GM18909 (cell line): Measurements from ENCODE around the gene HTR2C.
"Not testable (repeated sequence)": the region's sequence is repeated elsewhere in the genome, so short reads cannot be mapped to it uniquely, and the experiment has no call there.

Source experiments
- ATAC-seq: cut with Tn5 transposase; IDR thresholded peaks from one replicate; pipeline ENCODE4 v1.9.1; 2021; ENCODE audit warnings: mild to moderate bottlenecking; ENCODE audit not compliant: unreplicated experiment, poor library complexity

The HTR2C gene

DNA sequence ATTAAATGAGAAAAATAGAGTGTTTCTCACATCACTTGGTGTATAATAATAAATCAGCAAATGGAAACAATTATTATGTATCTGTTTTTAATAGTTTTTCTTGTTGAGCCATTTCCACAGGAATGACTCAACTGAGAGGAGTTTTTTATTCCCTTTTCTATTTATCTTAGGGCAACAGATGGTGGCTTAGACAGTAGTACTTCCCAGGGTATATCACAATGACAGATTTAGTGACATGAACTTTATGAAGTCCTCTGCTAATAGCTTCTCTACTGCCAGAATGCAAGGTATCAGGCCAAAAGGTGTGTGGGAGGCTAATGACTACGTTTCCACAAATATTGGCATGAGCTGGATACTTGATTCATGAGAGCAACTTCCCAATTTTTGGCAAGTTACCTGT, 126.7 kb downstream of the HTR2C start:
- no peak for ATAC-seq

DNA sequence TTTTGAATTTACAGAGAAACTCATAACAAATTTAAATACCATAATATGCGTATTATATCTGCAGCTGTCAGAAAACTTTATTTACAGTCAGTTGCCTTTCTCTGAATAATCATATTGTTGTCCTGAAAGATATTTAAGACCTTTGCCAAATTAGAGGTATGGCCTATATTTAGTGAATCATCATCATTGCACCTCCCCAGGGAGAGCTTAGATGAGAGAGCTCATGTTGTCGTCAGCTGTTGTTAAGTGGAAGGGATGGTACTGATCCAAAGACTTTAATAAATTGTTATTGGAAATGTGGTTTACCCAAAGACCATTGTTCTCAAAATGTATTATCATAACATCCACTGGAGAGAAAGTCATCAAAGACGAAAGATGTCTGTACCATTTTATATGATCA, 128.6 kb downstream of the HTR2C start:
- no peak for ATAC-seq

DNA sequence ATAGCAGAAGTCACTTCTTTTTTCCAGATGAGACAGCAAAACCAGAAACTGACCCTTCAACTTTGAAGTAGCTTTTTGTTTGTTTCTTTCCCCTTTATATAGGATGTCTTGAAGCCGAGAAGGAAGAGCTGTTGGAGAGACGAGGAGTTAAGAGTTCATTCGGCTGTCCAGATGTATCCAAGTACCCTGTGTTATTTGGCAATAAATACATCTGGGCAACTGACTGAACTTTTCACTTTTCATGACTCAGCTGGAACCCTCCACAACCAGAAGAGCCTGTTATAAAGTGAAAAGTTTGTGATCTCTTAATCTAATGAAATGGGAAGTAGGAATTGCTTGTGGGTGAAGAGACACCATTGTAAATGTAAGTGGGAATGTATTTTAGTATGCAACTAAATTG, 131.2 kb downstream of the HTR2C start:
- ATAC-seq = no peak

DNA sequence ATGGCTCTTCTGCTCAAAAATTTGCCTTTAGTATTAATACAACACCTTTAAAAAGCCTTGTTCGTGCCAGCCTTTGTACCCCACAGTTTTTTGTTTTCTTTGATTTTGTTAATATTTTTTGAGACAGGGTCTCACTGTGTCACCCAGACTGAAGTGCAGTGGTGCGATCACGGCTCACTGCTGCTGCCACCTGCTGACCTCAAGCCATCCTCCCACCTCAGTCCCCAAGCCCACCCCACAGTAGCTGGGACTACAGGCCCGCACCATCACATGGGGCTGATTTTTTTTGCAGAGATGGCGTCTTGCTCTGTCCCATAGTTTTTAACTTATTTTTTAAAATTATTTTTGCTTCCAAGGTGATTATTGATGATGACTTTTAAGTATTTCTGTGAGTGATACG, 134.0 kb downstream of the HTR2C start:
- ATAC-seq = peak; percentile 46

GRCh38 chrX:114766541-114766940, 182.7 kb downstream of the HTR2C start:
- ATAC-seq = no peak

DNA sequence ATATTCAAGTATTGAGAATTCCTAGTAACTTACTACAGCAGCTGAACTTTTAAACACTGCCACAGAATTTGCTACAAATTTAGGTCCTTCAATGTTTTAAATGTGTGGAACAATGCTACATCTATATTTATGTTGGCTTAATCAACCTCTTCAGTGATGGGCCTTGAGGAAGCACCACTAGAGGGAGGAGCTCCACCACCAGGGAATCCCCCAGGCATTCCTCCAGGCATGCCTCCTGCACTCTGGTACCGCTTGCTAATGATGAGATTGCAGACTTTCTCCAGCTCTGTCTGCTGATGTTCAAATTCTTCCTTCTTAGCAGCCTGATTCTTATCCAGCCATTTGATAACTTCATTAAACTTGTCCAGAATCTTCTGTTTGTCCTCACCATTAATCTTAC, 190.8 kb downstream of the HTR2C start:
- no peak for ATAC-seq

DNA sequence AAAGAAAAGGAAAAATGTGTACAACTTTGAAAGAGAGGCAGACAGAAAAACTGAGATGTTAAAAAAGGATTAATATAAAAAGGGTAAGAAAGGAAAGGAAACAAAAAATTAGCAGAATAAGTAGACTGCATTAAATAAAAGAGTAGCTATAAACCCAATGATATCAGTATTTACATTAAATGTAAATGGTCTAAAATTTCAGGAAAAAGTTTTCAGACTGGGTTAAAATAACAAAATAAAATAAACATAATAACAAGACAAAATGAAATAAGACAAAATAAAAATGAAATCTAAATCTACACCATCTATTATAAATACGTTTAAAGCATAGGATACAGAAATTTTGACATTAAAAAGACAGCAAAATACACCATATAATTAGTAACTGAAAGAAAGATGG, 199.0 kb downstream of the HTR2C start:
- ATAC-seq = no peak

DNA sequence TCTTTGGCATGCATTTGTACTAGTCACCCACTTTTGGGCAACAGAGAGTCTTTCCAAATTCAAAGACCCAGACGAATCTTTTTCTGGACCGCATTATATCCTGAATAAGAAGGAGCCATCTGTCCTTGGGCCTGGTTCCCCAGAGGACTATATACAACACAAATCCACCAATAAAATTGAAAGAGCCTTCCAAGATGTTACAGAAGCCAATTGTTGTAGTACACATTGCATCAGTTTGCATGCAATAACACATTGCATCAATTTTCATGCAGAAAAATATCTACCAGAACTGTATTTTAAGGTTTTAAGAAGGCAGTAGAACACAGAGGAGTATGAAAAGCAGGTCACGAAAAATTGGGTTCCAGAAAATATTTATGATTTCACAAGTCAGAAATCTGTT, 203.2 kb downstream of the HTR2C start:
- ATAC-seq = no peak

DNA sequence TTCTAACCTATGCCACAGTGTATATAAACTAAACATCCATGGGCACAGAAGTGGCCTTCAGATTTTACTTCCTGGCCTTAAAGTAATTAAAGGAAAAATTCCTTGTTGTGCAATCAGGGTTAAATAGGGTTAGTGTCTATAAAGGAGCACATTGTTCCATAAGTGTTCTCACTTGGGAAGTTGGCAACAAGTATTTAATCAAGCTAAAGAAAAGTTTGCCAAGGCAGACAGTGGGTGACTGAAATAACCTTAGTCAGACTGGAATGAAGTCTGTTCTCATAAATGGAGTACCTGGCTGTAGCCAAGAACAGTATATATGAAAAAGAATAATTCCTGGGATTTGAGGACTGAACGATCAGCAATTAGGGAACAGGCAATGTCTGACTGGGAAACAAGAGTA, 213.6 kb downstream of the HTR2C start:
- ATAC-seq = no peak

DNA sequence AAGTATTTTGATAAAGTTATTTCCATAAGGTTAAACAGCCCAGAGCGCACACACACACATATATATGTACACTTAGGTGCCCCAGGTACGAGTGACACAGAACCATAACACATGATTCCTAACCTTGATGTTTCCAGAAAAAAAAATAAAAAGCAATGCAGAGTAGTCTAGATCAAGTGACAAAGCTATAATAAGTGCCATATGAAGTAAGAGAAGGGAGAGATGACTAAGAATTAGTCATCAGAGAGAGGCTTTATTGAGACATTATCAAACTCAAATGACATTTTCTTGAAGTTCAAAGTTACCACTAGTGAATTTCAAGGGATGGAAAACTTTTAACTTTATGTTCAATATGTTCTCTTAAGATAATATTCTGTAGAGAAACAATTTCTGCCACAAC, 215.0 kb downstream of the HTR2C start:
- no peak for ATAC-seq

- ATAC-seq = no peak
Measured at GRCh38 chrX:114800719-114801118, 216.8 kb downstream of the HTR2C start.

- no peak for ATAC-seq
Measured at GRCh38 chrX:114819509-114819908, 235.6 kb downstream of the HTR2C start.

DNA sequence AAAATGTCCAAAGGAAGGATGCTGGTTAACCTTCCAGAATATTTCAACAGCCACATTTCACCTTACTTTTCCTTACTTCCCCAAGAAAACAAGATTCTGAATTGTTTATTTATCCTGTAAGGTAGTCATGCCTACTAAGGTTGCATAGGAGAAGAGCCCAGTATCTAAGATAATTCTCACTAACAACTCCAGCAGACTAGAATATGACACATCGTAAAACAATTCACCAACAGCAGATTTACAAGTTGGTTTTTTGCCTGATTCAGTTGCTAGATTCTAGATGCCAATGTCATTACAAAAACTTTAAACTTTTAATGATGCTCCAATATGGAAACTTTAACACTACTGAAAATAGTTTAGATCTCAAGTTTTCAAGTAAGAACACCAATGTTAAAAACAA, 257.2 kb downstream of the HTR2C start:
- no peak for ATAC-seq

- ATAC-seq = no peak
Measured at GRCh38 chrX:114842181-114842580, 258.3 kb downstream of the HTR2C start.

- no peak for ATAC-seq
Measured at GRCh38 chrX:114889481-114889880, 305.6 kb downstream of the HTR2C start.

DNA sequence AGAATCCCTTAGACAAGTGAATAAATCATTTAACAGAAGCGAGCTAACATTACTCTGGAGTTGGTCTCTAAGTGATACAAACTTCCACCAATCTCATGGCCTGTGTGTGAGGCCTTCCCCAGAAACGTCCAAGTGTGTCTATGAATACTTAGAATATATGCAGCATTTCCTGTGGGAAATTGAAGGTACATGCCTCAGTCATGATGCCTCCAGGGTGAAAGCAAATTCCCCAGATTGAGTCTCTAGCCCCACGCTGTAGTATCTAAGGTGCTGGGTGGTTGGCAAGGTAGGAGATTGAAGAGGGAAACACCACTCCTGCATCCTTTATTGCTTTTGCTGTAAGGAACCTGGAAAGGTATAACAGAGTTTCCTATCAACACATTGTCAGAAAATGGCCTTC, 319.7 kb downstream of the HTR2C start:
- ATAC-seq = no peak

- ATAC-seq = no peak
Measured at GRCh38 chrX:114905251-114905650, 321.4 kb downstream of the HTR2C start.

- ATAC-seq = no peak
Measured at GRCh38 chrX:114906984-114907510, 323.2 kb downstream of the HTR2C start.

DNA sequence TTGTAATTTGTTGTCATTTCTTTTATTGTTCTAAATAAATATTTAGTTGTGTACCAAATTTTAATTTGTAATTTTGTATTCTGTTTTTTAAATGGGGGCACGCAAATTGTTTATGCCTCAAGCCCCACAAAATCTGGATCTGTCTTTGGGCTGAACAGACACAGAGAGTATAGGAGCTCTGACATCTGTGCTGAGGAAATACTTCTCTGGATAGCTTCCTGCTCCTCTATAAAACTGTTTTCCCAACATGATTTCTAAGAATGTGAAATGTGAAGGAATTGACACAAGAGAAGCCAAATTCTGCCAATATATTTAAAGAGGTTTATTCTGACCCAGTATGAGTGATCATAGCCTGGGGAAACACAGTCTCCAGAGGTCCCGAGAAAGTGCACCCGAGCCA, 340.5 kb downstream of the HTR2C start:
- no peak for ATAC-seq

DNA sequence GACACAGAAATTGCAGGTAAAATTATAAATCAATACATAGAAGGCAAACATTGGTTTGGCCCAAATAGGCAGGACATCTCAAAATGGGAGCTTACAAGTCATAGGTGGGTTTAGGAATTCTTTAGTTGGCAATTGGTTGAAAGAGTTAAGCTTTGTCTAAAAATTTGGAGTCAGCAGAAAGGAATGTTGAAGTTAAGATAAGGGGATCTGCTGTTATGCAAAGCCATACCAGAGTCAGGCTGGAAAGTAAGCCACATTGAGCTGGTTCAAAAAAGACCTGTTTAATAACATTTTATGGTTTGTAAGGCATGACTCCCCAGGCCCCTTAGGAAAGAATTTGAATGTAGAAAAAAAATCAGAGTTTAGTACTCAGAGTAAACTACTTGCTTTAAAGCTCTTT, 341.0 kb downstream of the HTR2C start:
- ATAC-seq = no peak

- ATAC-seq = no peak
Measured at GRCh38 chrX:114930227-114930626, 346.3 kb downstream of the HTR2C start.

DNA sequence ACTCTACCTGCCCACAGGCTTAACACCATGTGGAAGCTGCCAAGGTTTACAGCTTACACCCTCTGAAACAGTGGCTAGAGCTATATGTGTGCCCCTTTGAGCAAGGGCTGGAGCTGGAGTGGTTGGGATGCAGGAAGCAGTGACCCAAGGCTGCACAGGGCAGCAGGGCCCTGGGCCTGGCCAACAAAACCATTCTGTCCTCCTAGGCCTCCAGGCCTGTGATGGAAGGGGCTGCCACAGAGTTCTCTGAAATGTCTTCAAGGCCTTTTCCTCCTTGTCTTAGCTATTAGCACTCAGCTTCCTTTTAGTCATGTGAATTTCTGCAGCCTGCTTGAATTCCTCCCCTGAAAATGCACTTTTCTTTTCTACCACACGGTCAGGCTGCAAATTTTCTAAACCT, 348.7 kb downstream of the HTR2C start:
- ATAC-seq = no peak

GRCh38 chrX:114933291-114933690, 349.4 kb downstream of the HTR2C start:
- ATAC-seq = not testable (repeated sequence)
